HG03039 (cell line): ENCODE measurements around the gene SLC16A12.
"Not testable (repeated sequence)": the region's sequence is repeated elsewhere in the genome, so short reads cannot be mapped to it uniquely, and the experiment has no call there.

ENCODE experiments used
- ATAC-seq: cut with Tn5 transposase; IDR thresholded peaks from one replicate; pipeline ENCODE4 v1.9.1; 2021; ENCODE audit warnings: mild to moderate bottlenecking, moderate library complexity; ENCODE audit not compliant: unreplicated experiment

Gene SLC16A12

GRCh38 chr10:89548673-89549072 lies 13.3 kb upstream of the SLC16A12 start:
- no peak for ATAC-seq

GRCh38 chr10:89547853-89548513 lies 12.6 kb upstream of the SLC16A12 start:
- ATAC-seq, result no peak

GRCh38 chr10:89546651-89547050 lies 11.3 kb upstream of the SLC16A12 start:
- ATAC-seq, result not testable (repeated sequence)

- no peak for ATAC-seq
These were observed 8.4 kb upstream of the SLC16A12 start for GRCh38 chr10:89543841-89544240.

GRCh38 chr10:89540420-89540949 lies 5.1 kb upstream of the SLC16A12 start:
- no peak for ATAC-seq

- no peak for ATAC-seq
These were observed 2.0 kb upstream of the SLC16A12 start for GRCh38 chr10:89537364-89537763.

- ATAC-seq, result no peak
These were observed 590 bp upstream of the SLC16A12 start for GRCh38 chr10:89536013-89536354.

- no peak for ATAC-seq
These were observed 598 bp downstream of the SLC16A12 start for GRCh38 chr10:89534826-89535166.

GRCh38 chr10:89532476-89532875 lies 2.9 kb downstream of the SLC16A12 start:
- no peak for ATAC-seq

- no peak for ATAC-seq
These were observed 4.0 kb downstream of the SLC16A12 start for GRCh38 chr10:89531359-89531758.

GRCh38 chr10:89529711-89530110 lies 5.7 kb downstream of the SLC16A12 start:
- ATAC-seq, result not testable (repeated sequence)

GRCh38 chr10:89526358-89526757 lies 9.0 kb downstream of the SLC16A12 start:
- ATAC-seq, result no peak

- ATAC-seq, result no peak
These were observed 9.8 kb downstream of the SLC16A12 start for GRCh38 chr10:89525556-89525955.

GRCh38 chr10:89524279-89524678 lies 11.1 kb downstream of the SLC16A12 start:
- ATAC-seq, result no peak

- ATAC-seq, result no peak
These were observed 12.1 kb downstream of the SLC16A12 start for GRCh38 chr10:89523274-89523673.

GRCh38 chr10:89522463-89522862 lies 12.9 kb downstream of the SLC16A12 start:
- ATAC-seq, result no peak

GRCh38 chr10:89521368-89521767 lies 14.0 kb downstream of the SLC16A12 start:
- ATAC-seq, result no peak

- no peak for ATAC-seq
These were observed 14.7 kb downstream of the SLC16A12 start for GRCh38 chr10:89520706-89521105.

GRCh38 chr10:89518876-89519842 lies 16.2 kb downstream of the SLC16A12 start:
- no peak for ATAC-seq

- ATAC-seq, result no peak
These were observed 17.3 kb downstream of the SLC16A12 start for GRCh38 chr10:89518108-89518507.

GRCh38 chr10:89516149-89516832 lies 19.1 kb downstream of the SLC16A12 start:
- ATAC-seq, result no peak
